Omental fat pad (tissue), 4 donors: ENCODE data around the gene CMC1. TPM values are rescaled to one million over a fixed set of nuclear protein-coding genes. Genes with fewer than 3 reads are reported as not detected.

ENCODE experiments used
- ATAC-seq: fragments of 150-250 bp; one replicate; pipeline ENCODE4 v1.9.1; 2016; ENCODE audit warnings: mild to moderate bottlenecking, moderate library complexity; ENCODE audit not compliant: low FRiP score
- DNase-seq: peaks from one replicate; pipeline ENCODE4 v3.0.0-alpha.2; 2019; ENCODE audit warnings: low spot score
- total RNA-seq, 4 donors: library from RNA; depleted of rRNA; stranded (reverse); fragments of >200 nt; gene quantifications; one replicate each; pipeline ENCODE4 v1.1.0, GENCODE V29; 2016
- TF ChIP-seq, protein P1 (sequence below), 3 donors: fragments of 450-650 bp; IDR thresholded peaks; one replicate each; pipeline ENCODE4 v1.5.1; 2016 to 2017; ENCODE audit warnings: antibody characterized with exemption in 3 of 3, mild to moderate bottlenecking in 3 of 3, moderate library complexity in 2 of 3

CMC1 gene
- total RNA-seq, 4 donors from 2014 or later = 6.0 to 15.8 (median 10.1) TPM

- TF ChIP-seq, protein P1, sequence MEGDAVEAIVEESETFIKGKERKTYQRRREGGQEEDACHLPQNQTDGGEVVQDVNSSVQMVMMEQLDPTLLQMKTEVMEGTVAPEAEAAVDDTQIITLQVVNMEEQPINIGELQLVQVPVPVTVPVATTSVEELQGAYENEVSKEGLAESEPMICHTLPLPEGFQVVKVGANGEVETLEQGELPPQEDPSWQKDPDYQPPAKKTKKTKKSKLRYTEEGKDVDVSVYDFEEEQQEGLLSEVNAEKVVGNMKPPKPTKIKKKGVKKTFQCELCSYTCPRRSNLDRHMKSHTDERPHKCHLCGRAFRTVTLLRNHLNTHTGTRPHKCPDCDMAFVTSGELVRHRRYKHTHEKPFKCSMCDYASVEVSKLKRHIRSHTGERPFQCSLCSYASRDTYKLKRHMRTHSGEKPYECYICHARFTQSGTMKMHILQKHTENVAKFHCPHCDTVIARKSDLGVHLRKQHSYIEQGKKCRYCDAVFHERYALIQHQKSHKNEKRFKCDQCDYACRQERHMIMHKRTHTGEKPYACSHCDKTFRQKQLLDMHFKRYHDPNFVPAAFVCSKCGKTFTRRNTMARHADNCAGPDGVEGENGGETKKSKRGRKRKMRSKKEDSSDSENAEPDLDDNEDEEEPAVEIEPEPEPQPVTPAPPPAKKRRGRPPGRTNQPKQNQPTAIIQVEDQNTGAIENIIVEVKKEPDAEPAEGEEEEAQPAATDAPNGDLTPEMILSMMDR (IDR thresholded peaks at IDR 0.05) = no peak
- DNase-seq (no peak), ATAC-seq (no peak)
Observed at GRCh38 chr3:28210968-28211713, 30.3 kb upstream of the CMC1 start.

GRCh38 chr3:28212681-28213080 is 28.7 kb upstream of the CMC1 start:
- TF ChIP-seq, protein P1 (IDR thresholded peaks at IDR 0.05) = no peak
- no peak for ATAC-seq
- no peak for DNase-seq

GRCh38 chr3:28215407-28215806 is 26.0 kb upstream of the CMC1 start:
- no peak for ATAC-seq
- TF ChIP-seq, protein P1 (IDR thresholded peaks at IDR 0.05) = no peak
- no peak for DNase-seq

GRCh38 chr3:28218071-28218916 is 23.1 kb upstream of the CMC1 start:
- TF ChIP-seq, protein P1 (IDR thresholded peaks at IDR 0.05) = no peak
- DNase-seq (no peak), ATAC-seq (no peak)

GRCh38 chr3:28218917-28219198 is 22.6 kb upstream of the CMC1 start:
- ATAC-seq (no peak), DNase-seq (no peak)
- TF ChIP-seq, protein P1 (IDR thresholded peaks at IDR 0.05) = no peak

- no peak for ATAC-seq
- TF ChIP-seq, protein P1 (IDR thresholded peaks at IDR 0.05) = no peak
- no peak for DNase-seq
Observed at GRCh38 chr3:28224430-28224829, 17.0 kb upstream of the CMC1 start.
